HG03354 (cell line): ENCODE results near the gene ASNS.

ENCODE experiments used
- ATAC-seq: cut with Tn5 transposase; IDR thresholded peaks from one replicate; pipeline ENCODE4 v1.9.1; 2021; ENCODE audit warnings: mild to moderate bottlenecking; ENCODE audit not compliant: unreplicated experiment, poor library complexity, severe bottlenecking

ASNS gene

DNA sequence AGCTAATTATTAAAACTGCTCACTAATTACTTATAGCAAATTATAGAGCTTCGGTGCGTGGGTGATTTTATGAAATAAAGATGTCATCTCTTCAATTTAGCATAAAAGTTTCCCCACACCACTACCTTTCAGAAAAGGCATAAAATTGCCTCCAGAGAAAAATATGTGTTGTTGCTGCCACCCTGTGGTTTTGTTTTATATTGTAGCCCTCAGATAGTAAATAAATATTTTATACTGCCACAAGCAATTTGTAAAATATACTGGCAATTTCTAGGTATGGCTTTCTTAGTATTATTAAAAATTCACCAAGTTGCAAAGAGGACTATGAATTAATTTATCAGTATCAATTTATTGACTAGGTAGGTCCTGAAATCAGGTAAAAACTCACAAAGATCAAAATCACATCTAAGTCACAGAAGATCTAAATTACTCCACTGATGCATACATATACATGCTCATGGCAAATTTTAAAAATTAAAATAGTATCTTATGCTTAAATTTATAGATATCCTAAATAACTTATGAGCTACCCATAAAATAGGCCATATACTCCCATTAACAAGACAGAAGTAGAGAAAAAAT, 26.5 kb downstream of the ASNS start:
- ATAC-seq, result peak; percentile 57

DNA sequence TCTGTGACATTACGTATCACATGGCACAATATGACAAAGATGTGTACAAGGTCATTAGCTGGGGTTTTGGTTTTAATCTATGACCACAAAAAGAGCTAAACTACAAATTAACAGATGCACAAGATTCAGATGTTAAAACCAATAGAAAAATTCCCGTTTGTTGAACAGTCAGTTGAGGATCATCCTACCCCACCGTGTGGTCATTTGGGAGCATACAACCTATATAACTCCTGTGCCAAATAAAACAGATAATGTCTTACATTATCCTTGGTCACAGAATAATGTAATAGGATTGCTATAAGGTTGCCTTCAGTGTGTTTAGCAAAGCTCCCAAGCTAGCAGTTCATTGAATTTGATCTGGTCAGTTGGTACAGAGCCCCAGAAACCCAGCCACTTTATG, 28.2 kb downstream of the ASNS start:
- no peak for ATAC-seq

DNA sequence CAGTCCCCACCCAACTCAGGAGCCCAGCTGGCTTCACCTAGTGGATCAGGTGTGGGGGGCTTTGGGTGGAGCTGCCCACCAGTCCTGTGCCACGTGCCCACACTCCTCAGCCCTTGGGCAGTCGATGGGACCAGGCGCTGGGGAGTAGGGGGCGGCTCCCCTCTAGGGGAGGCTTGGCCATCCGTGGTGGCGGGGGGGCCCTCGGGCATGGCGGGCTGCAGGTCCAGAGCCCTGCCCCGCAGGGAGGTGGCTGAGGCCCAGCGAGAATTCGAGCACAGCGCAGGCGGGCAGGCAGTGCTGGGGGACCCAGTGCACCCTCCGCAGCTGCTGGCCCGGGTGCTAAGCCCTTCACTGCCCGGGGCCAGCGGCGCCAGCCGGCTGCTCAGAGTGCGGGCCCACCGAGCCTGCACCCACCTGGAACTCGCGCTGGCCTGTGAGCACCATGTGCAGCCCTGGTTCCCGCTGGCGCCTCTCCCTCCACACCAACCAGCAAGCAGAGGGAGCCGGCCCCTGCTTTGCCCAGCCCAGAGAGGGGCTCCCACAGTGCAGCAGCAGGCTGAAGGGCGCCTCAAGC, 29.3 kb downstream of the ASNS start:
- ATAC-seq, result no peak

DNA sequence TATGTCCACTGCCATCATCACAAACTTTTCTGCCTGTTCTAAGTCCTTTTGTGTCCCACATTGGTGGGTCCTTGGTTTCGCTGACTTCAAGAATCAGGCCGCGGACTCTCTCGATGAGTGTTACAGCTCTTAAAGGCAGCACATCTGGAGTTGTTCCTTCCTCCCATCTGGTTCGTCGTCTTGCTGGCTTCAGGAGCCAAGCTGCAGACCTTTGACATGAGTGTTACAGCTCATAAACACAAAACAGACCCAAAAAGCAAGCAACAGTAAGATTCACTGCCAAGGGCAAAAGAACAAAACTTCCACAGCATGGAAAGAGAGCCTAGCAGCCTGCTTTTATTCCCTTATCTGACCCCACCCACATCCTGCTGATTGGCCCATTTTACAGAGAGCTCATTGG, 30.2 kb downstream of the ASNS start:
- no peak for ATAC-seq

DNA sequence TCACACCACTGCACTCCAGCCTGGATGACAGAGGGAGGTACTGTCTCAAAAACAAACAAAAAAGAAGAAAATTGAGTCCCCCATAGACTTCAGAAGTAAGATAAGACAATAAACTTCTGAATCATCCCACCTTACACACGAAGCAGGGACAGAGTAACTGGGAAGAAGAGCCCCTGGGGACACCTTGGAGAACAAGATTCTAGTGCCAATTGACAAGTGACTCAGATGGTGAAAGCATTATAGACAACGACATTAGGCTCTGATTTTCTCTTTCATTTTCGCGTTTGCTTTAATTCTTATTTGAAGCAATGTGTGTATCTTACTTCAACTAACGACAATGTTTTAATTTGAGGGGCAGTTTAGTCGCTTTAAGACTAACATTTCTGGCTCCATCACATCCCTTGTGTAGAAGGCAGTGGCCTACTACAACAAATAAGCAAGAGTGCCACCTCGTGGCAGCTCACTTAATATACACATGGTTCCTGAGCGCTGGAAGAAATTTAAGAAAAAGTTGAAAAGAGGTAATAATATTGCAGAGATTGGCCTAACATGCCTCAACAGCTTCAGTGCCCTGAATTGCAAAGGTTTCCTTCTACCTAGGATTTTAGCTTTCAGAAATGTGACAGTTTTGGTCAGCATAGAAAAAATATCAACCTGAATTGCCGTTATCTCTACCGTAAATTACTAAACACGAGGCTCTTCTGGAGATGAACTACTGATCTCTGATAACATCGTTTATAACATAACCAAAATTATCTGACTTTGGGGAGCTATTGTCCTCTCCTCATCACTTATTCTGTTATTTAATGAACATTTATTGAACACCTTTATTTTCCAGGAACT, 36.7 kb downstream of the ASNS start:
- peak; percentile 89 for ATAC-seq

DNA sequence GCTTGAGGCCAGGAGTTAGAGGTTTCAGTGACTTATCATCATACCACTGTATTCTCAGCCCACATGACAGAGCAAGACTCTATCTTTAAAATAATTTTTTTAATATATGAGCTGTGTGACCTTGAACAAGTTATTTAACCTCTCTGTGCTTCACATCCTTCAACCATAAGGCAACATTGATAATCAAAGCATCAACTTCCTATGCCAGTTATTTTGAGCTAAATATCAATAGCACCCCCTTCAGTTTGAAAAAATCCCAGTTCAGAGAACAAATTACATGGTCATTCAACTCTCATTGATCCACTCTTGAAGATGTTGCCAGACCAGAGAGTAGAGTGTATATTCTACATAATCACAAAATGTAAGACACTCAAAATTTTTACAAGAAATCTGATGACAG, 53.0 kb downstream of the ASNS start:
- no peak for ATAC-seq

DNA sequence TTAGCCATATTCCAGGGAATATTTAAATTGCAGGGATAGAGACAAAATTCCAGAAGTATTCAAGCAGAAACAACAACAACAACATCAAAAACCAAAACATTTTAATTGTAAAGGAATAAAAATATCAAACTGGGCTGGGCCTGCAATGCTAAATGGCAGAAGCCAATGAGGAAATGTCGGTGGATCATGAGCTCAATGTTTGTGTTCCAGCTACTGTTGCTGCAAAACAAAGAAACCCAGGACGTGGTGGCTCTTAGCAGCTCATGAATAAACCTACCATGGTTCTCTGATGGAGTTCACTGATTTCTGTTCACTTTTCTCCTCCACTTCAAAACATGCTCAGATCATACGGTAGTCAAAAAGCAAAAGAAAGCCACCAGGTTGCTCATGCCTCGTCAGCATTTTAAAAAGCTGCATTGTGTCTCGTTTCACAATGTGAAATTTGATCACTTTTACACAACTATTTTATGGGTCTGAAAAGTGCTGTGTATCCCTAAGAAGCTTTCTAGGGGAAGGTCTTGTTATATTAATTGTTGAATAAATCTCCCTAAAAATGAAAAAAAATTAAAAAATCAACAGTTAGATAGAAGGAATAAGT, 54.0 kb downstream of the ASNS start:
- no peak for ATAC-seq
